K562 (cell line): ENCODE results near the gene DACT3.

ENCODE experiments used
- MTA1 ChIP-seq: fragments of 450-650 bp; IDR thresholded peaks from 2 replicates; pipeline ENCODE4 v1.6.1; 2017; ENCODE audit warnings: borderline replicate concordance
- RFX7 ChIP-seq: fragments of 250-450 bp; sonication (Bioruptor Pico); IDR thresholded peaks from 2 replicates; pipeline ENCODE4 v1.5.1; 2021; ENCODE audit warnings: mild to moderate bottlenecking
- RUNX1 ChIP-seq: sonication (generic); IDR thresholded peaks from 2 replicates; pipeline ENCODE4 v1.6.1; 2016; ENCODE audit warnings: antibody characterized with exemption, low read depth
- YY1 ChIP-seq, 3 experiments: IDR thresholded peaks; 2 replicates each; pipeline ENCODE4 v1.6.1; 2011; ENCODE audit warnings: low read length in 2 of 3, mild to moderate bottlenecking in 2 of 3, moderate library complexity in 2 of 3, borderline replicate concordance in 1 of 3, control low read depth in 1 of 3, low read depth in 1 of 3; ENCODE audit not compliant: insufficient read depth in 3 of 3, insufficient replicate concordance in 2 of 3, control insufficient read depth in 1 of 3, insufficient read length in 1 of 3; ENCODE audit errors: extremely low read depth in 1 of 3
- TF ChIP-seq, protein P1 (sequence below), 3 experiments: IDR thresholded peaks in 2 of 3; conservative IDR thresholded peaks in 1 of 3; 2 replicates each; pipeline ENCODE4 v1.5.1; 2011 to 2012; ENCODE audit warnings: low read length in 3 of 3, mild to moderate bottlenecking in 3 of 3, control low read depth in 2 of 3, improper control_type of control experiment in 1 of 3, inconsistent platforms in 1 of 3, low read depth in 1 of 3, mixed read lengths in 1 of 3, moderate library complexity in 1 of 3; ENCODE audit not compliant: insufficient read depth in 2 of 3

DNA sequence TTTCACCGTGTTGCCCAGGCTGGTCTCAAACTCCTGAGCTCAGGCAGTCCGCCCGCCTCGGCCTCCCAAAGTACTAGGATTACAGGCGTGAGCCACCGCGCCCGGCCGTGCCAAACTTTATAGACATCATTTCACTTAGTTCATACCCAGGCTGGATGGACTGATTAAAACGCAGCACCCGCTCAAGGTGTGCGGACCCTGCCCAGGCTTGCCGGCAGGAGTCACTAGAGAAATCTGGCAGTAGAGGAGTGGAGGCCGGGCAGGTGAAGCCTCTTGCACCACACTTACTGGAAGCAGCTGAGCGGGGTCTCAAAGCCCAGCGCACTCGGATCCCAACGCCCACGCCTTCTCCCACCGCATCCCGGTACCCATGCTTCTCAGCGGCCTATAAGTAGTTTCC lies 47.5 kb downstream of the DACT3 start:
- TF ChIP-seq, protein P1, sequence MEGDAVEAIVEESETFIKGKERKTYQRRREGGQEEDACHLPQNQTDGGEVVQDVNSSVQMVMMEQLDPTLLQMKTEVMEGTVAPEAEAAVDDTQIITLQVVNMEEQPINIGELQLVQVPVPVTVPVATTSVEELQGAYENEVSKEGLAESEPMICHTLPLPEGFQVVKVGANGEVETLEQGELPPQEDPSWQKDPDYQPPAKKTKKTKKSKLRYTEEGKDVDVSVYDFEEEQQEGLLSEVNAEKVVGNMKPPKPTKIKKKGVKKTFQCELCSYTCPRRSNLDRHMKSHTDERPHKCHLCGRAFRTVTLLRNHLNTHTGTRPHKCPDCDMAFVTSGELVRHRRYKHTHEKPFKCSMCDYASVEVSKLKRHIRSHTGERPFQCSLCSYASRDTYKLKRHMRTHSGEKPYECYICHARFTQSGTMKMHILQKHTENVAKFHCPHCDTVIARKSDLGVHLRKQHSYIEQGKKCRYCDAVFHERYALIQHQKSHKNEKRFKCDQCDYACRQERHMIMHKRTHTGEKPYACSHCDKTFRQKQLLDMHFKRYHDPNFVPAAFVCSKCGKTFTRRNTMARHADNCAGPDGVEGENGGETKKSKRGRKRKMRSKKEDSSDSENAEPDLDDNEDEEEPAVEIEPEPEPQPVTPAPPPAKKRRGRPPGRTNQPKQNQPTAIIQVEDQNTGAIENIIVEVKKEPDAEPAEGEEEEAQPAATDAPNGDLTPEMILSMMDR (IDR thresholded peaks at IDR 0.05 in 2 of 3, conservative IDR thresholded peaks at IDR 0.05 in 1 of 3; ENCODE audit: insufficient read depth in 2 of 3, low read depth in 1 of 3, low read length in 3 of 3): no peak
- no peak for TF ChIP-seq RFX7 (CRISPR knock-in tag)
- no peak for TF ChIP-seq MTA1
- no peak for TF ChIP-seq RUNX1
- no peak for TF ChIP-seq YY1 (IDR thresholded peaks at IDR 0.05; ENCODE audit: borderline replicate concordance in 1 of 3, control insufficient read depth in 1 of 3, extremely low read depth in 1 of 3, insufficient read depth in 3 of 3, insufficient read length in 1 of 3, insufficient replicate concordance in 2 of 3, low read depth in 1 of 3, low read length in 2 of 3)
